Measurements from ENCODE around the gene GFER.

DNA sequence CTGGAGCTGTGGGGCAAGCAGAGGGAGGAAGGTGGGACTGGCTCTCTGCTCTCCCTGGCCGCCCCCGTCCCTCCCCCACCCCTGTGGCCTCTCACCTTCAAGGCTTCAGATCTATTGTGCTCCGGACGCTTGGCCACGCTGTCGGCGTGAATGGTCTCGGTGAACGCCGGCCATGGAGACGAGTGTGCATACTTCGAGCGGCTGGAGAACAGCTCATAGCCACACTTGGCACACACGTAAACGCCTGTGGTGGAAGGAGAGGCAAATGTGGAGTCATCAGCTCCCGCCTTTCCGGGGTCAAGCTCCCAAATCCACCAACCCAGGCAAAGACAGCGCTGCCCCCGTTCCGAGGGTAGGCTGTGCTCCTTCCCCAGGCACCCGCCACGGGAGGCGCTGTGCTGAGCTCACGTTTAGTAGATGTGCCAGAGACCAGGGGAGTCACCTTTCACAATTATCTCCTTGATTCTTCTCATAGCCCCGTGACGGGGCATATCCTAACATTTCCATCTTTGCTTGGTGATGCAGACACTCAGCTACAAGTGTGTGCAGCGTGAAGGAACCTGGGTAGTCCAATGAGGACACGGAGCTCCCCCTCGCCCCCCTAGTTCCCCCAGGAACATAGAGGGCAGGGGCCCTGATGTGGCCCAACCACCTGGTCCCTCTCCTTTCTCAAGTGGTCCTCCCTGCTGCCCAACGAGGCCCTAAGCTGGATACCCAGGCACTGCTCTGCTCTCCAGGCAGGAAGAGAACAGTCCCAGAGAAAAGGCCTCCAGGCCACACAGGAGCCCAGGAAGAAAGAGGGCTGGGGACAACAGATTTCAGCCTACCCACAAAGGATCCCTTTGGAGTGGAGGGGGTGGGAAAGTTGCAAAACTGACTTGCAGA lies 42.6 kb upstream of the GFER start:
- TF ChIP-seq, protein P1, sequence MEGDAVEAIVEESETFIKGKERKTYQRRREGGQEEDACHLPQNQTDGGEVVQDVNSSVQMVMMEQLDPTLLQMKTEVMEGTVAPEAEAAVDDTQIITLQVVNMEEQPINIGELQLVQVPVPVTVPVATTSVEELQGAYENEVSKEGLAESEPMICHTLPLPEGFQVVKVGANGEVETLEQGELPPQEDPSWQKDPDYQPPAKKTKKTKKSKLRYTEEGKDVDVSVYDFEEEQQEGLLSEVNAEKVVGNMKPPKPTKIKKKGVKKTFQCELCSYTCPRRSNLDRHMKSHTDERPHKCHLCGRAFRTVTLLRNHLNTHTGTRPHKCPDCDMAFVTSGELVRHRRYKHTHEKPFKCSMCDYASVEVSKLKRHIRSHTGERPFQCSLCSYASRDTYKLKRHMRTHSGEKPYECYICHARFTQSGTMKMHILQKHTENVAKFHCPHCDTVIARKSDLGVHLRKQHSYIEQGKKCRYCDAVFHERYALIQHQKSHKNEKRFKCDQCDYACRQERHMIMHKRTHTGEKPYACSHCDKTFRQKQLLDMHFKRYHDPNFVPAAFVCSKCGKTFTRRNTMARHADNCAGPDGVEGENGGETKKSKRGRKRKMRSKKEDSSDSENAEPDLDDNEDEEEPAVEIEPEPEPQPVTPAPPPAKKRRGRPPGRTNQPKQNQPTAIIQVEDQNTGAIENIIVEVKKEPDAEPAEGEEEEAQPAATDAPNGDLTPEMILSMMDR (IDR thresholded peaks at IDR 0.05; ENCODE audit: low read depth, low read length, missing input control): peak; percentile 45
- TF ChIP-seq TAF1 (conservative IDR thresholded peaks at IDR 0.05) (no peak), NR2F2 (IDR thresholded peaks at IDR 0.05) (no peak), RAD21 (IDR thresholded peaks at IDR 0.05) (peak in 1 of 2 donors; percentile 55), FOXA1 (IDR thresholded peaks at IDR 0.05) (no peak)
- TF ChIP-seq, protein P2, sequence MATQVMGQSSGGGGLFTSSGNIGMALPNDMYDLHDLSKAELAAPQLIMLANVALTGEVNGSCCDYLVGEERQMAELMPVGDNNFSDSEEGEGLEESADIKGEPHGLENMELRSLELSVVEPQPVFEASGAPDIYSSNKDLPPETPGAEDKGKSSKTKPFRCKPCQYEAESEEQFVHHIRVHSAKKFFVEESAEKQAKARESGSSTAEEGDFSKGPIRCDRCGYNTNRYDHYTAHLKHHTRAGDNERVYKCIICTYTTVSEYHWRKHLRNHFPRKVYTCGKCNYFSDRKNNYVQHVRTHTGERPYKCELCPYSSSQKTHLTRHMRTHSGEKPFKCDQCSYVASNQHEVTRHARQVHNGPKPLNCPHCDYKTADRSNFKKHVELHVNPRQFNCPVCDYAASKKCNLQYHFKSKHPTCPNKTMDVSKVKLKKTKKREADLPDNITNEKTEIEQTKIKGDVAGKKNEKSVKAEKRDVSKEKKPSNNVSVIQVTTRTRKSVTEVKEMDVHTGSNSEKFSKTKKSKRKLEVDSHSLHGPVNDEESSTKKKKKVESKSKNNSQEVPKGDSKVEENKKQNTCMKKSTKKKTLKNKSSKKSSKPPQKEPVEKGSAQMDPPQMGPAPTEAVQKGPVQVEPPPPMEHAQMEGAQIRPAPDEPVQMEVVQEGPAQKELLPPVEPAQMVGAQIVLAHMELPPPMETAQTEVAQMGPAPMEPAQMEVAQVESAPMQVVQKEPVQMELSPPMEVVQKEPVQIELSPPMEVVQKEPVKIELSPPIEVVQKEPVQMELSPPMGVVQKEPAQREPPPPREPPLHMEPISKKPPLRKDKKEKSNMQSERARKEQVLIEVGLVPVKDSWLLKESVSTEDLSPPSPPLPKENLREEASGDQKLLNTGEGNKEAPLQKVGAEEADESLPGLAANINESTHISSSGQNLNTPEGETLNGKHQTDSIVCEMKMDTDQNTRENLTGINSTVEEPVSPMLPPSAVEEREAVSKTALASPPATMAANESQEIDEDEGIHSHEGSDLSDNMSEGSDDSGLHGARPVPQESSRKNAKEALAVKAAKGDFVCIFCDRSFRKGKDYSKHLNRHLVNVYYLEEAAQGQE (IDR thresholded peaks at IDR 0.05): no peak
- TF ChIP-seq, protein P3, sequence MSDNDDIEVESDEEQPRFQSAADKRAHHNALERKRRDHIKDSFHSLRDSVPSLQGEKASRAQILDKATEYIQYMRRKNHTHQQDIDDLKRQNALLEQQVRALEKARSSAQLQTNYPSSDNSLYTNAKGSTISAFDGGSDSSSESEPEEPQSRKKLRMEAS (IDR thresholded peaks at IDR 0.05): no peak
- TF ChIP-seq, protein P4, sequence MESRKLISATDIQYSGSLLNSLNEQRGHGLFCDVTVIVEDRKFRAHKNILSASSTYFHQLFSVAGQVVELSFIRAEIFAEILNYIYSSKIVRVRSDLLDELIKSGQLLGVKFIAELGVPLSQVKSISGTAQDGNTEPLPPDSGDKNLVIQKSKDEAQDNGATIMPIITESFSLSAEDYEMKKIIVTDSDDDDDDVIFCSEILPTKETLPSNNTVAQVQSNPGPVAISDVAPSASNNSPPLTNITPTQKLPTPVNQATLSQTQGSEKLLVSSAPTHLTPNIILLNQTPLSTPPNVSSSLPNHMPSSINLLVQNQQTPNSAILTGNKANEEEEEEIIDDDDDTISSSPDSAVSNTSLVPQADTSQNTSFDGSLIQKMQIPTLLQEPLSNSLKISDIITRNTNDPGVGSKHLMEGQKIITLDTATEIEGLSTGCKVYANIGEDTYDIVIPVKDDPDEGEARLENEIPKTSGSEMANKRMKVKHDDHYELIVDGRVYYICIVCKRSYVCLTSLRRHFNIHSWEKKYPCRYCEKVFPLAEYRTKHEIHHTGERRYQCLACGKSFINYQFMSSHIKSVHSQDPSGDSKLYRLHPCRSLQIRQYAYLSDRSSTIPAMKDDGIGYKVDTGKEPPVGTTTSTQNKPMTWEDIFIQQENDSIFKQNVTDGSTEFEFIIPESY (IDR thresholded peaks at IDR 0.05): no peak
